GM19099 (cell line): ENCODE data around the gene COL5A1.

Experiments
- POLR2A ChIP-seq: IDR thresholded peaks from 3 replicates; pipeline ENCODE4 v1.6.1; 2011; ENCODE audit warnings: low read depth; ENCODE audit not compliant: insufficient read length; ENCODE audit errors: extremely low read depth

The COL5A1 gene

GRCh38 chr9:134750450-134751155 lies 109.0 kb downstream of the COL5A1 start:
- TF ChIP-seq POLR2A, result no peak

DNA sequence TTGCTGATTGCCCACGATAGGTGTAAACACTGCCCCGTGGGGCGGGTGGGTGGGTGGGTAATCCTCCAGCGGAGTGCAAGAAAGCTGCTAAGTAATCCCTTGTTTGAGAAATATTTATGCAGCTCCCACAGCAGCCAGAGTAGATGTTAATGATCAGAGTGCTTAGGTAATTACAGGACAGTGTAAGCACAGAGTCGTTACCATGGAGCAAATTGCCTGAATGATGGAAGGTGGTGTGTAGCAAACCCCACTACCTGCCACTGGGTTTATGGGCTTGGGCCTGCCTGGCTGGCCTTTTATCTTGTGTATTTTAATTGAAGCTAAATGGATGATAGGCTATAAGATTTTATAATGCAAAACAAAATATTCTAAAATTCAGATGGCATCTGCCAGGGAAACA lies 110.0 kb downstream of the COL5A1 start:
- TF ChIP-seq POLR2A, result no peak

- no peak for TF ChIP-seq POLR2A
These were observed 111.0 kb downstream of the COL5A1 start for GRCh38 chr9:134752471-134753168.

DNA sequence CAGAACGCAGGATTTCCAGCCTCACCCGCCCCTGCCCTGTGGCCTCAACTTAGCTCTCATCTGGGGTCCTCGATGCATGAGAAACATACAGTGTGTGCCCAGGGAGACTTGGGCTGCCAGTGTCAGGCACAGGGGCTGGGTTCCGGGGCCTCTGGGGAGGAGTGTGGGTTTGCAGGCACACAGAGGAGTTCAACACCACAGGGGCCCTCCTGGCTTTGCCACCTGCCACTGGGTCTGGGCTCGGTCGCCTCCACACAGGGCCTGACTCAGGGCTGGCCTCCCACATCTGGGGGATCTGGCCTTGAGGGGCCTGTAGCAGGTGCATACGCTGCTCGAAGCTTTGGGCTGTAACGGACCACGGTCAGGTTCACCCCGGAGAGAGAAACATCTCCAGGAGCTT lies 111.6 kb downstream of the COL5A1 start:
- no peak for TF ChIP-seq POLR2A

GRCh38 chr9:134755221-134755907 lies 113.8 kb downstream of the COL5A1 start:
- no peak for TF ChIP-seq POLR2A

DNA sequence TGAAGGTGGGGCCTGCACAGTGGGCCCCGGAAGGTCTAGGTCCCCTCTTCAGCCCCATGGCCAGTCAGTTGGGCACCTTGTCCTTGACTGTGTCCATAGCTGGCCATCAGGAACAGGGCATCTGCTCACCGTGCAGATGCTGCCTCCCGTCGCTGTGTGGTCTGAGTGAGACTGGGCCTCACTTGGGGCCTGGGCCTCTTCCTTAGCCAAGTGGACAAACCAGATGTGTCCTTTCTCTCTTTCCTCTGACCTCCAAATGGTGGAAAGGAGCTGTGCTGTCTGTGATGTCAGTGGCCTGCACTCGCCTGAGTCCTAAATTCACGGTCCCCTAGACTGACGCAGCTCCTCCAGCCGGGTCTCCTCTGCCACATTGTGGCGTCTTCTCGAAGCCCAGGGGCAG lies 114.5 kb downstream of the COL5A1 start:
- TF ChIP-seq POLR2A, result no peak

DNA sequence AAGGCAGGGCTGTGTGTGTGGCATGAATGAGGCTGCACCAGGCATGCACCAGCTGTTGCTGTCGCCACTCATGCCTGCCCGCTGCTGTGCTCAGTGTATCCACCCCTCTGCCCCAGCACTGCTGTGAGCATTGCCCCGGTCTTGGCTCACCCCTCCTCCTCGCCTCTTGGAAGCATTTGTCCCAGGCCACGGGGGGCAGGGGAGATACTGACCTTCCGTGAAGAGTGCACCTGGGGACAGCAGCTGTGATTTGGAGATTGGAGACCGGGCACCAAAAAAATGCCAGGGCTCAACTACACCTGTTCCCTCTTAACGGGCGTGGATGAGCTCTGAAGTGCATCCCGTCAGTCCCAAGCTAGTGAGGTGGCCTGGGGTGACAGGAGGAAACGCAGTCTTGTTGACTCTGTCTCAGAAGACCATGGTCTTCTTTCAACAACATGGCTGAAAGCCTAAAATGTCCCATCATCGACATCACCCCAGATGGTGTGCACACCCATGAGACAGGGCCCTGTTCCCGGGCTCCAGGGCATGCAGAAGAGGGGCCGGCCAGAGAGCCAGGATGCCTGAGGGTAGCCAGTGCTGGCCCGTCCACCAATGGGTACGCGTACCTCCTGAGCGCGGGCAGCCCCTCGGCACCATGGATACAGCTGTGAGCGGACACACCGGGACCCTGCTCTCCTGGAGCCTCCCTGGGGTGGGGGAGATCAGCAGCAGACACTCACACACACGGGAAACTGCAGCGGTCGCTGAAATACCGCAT lies 115.8 kb downstream of the COL5A1 start:
- no peak for TF ChIP-seq POLR2A

DNA sequence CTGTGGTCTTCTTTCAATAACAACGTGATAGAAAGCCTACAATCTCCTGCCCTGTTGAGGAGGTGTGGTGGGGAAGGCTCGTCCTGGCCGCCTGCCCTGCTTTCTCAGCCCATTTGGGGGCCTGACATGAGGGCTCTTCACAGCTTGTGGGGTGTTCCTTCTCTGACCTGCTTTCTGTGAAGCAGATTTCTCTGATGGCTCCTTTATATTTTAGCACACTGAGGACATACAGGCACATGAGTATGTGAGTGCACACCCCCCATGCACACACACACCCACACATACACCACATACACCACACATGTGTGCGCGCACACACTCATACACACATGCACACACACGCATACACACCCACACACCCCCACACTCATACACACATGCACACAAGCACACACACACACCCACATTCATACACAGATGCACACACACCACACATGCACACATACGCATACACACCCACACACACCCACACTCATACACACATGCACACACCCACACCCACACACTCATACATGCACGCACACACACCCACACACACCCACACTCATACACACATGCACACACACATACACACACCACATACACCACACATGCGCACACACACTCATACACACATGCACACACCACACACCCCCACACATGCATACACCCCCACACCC lies 117.5 kb downstream of the COL5A1 start:
- TF ChIP-seq POLR2A, result no peak

GRCh38 chr9:134759913-134760312 lies 118.3 kb downstream of the COL5A1 start:
- TF ChIP-seq POLR2A, result no peak

- TF ChIP-seq POLR2A, result no peak
These were observed 119.3 kb downstream of the COL5A1 start for GRCh38 chr9:134760750-134761420.

GRCh38 chr9:134764473-134765269 lies 123.1 kb downstream of the COL5A1 start:
- no peak for TF ChIP-seq POLR2A

DNA sequence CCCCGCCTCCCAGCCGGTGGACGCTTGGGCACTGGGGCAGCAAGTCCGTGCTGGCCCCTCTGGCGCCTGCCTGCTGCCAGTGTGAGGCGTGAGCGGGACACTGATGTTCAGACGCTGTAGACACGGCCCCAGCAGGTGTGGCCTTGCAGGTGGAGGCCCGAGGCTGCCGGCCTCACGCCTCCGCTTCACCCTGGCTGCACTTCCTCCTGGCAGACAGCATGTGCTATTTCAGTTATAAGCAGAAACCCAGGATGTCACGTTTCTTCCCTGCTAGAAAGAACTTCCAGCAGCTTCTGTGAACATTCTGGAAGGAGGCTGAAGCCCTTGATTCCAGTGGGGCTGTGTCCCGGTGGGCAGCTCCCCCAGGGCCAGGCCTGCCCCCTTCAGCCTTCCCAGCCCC lies 124.2 kb downstream of the COL5A1 start:
- peak; percentile 20 for TF ChIP-seq POLR2A

DNA sequence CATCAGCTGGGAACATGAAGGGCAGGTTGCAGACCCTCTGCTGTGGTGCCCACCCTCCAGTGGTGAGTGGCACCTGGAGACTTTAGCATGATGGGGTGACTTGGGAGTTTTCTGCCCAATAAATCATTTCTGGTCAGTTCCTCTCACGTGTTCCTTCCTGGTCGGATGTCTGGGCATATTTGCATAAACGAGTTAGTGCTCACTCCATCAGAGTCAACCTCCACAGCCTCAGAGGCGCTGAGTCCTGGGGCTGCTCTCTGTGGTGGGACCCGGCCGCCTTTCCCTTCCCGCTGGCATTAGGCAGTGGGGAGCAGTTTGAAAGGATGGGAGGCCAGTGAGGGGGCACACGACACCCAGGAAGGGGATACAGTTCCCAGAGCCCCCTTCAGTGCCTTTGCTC lies 125.0 kb downstream of the COL5A1 start:
- TF ChIP-seq POLR2A, result peak; percentile 77

- no peak for TF ChIP-seq POLR2A
These were observed 126.7 kb downstream of the COL5A1 start for GRCh38 chr9:134768332-134768708.

DNA sequence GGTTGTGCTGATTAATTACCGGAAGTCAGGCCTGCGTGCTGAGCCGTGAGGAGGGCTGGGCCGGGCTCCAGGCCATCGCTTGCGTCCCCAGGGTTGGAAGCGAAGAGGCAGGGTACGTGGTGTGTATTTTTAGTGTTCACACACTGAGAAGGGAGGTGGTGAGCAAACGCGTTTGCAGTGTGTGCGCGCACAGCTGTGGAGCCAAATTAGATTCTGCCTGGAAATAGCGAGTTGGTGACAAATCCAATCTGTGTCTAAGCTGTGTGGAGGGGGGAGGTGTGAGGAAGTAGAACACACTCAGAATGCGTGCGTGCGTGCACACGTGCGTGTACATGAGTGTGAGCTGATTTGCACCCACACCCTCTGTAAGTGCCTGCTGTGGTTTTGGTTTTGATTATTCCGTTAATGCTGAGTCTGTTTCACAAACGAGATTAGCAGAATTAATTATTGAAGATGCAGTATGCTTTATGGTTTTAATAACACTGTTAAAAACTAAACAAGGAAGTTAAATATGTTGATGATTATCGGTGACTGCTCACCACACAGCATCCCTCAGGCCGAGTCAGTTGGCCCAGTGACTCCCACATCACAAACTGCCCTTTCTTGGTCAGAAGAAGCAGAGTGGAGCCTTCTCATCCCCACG lies 127.2 kb downstream of the COL5A1 start:
- TF ChIP-seq POLR2A, result no peak
